Neural progenitor cell (in vitro differentiated cells): ENCODE results near the gene STAT5B. TPM values are rescaled to one million over a fixed set of nuclear protein-coding genes. Genes with fewer than 3 reads are reported as not detected.

Experiments
- DNase-seq: peaks from one replicate; pipeline ENCODE4 v3.0.0-alpha.2; 2016; ENCODE audit warnings: low spot score
- H2AFZ ChIP-seq: fragments of 200-600 bp; sonication (generic); replicated peaks from 2 replicates; pipeline ENCODE4 v1.6.1; 2016; ENCODE audit warnings: antibody characterized with exemption
- H3F3A ChIP-seq: fragments of 200-600 bp; sonication (generic); 2 replicates; pipeline ENCODE4 v1.6.1; 2016; ENCODE audit warnings: antibody characterized with exemption, low read depth
- H3K27ac ChIP-seq: fragments of 200-600 bp; sonication (generic); 2 replicates; pipeline ENCODE4 v1.5.1; 2016; ENCODE audit warnings: mild to moderate bottlenecking
- H3K27me3 ChIP-seq: fragments of 200-600 bp; sonication (generic); 2 replicates; pipeline ENCODE4 v1.6.1; 2016; ENCODE audit warnings: mild to moderate bottlenecking, moderate library complexity
- H3K36me3 ChIP-seq: fragments of 200-600 bp; sonication (generic); 2 replicates; pipeline ENCODE4 v1.5.1; 2016
- H3K4me1 ChIP-seq: fragments of 200-600 bp; sonication (generic); 2 replicates; pipeline ENCODE4 v1.6.1; 2016; ENCODE audit warnings: mixed run types
- H3K4me2 ChIP-seq: fragments of 200-600 bp; sonication (generic); 2 replicates; pipeline ENCODE4 v1.6.1; 2016
- H3K4me3 ChIP-seq: fragments of 200-600 bp; sonication (generic); 2 replicates; pipeline ENCODE4 v1.5.1; 2016
- H3K79me2 ChIP-seq: fragments of 200-600 bp; sonication (generic); 2 replicates; pipeline ENCODE4 v1.6.1; 2016; ENCODE audit warnings: low read depth
- H3K9ac ChIP-seq: fragments of 200-600 bp; sonication (generic); 2 replicates; pipeline ENCODE4 v1.6.1; 2016
- H3K9me3 ChIP-seq: fragments of 200-600 bp; sonication (generic); 2 replicates; pipeline ENCODE4 v1.5.1; 2016; ENCODE audit warnings: low read depth
- H4K20me1 ChIP-seq: fragments of 200-600 bp; sonication (generic); 2 replicates; pipeline ENCODE4 v1.6.1; 2016; ENCODE audit warnings: low read depth
- H3K27ac Mint-ChIP-seq: 3 replicates; pipeline ENCODE4 v1.8.0; 2021; ENCODE audit warnings: mixed read lengths
- H3K27me3 Mint-ChIP-seq: 2 replicates; pipeline ENCODE4 v1.8.0; 2022; ENCODE audit warnings: low read depth, mild to moderate bottlenecking, inconsistent platforms, moderate library complexity, mixed read lengths; ENCODE audit not compliant: insufficient read depth
- H3K36me3 Mint-ChIP-seq: 3 replicates; pipeline ENCODE4 v1.8.0; 2021; ENCODE audit warnings: mixed read lengths
- H3K4me1 Mint-ChIP-seq: 3 replicates; pipeline ENCODE4 v1.8.0; 2021; ENCODE audit warnings: mixed read lengths
- H3K4me3 Mint-ChIP-seq: 3 replicates; pipeline ENCODE4 v1.8.0; 2021; ENCODE audit warnings: mild to moderate bottlenecking, moderate library complexity, mixed read lengths
- H3K9me3 Mint-ChIP-seq: 3 replicates; pipeline ENCODE4 v1.8.0; 2020; ENCODE audit warnings: mixed read lengths
- CTCF ChIP-seq: fragments of 200-600 bp; sonication (generic); IDR thresholded peaks from 2 replicates; pipeline ENCODE4 v1.5.1; 2017; ENCODE audit warnings: antibody characterized with exemption, mild to moderate bottlenecking
- EZH2 ChIP-seq: fragments of 200-600 bp; sonication (generic); IDR thresholded peaks from 2 replicates; pipeline ENCODE4 v1.6.1; 2017; ENCODE audit warnings: antibody characterized with exemption, mild to moderate bottlenecking, moderate library complexity
- EZH2phosphoT487 ChIP-seq: fragments of 200-600 bp; sonication (generic); IDR thresholded peaks from 2 replicates; pipeline ENCODE4 v1.6.1; 2017; ENCODE audit warnings: antibody characterized with exemption
- total RNA-seq: library from RNA; depleted of rRNA; stranded (reverse); fragments of >200 nt; gene quantifications from 2 replicates; pipeline ENCODE4 v1.2.3, GENCODE V29; 2015; ENCODE audit warnings: low replicate concordance

STAT5B gene
- total RNA-seq, 1 donor from 2014 or later = 96.4 TPM

GRCh38 chr17:42316755-42317154, 40.6 kb upstream of the STAT5B start:
- peaks cover 16% of the 10 kb centered on the region for H3K36me3 Mint-ChIP-seq
- Histone ChIP-seq H3K4me3 (no peak overlapping the region), H3K4me1 (peaks cover 11% of the 10 kb centered on the region), H3K9me3 (no peaks in the 10 kb centered on the region), H3K36me3 (no peaks in the 10 kb centered on the region), H3K9ac (no peak overlapping the region), H3K79me2 (no peaks in the 10 kb centered on the region), H3F3A (peaks cover 22% of the 10 kb centered on the region), H4K20me1 (no peaks in the 10 kb centered on the region), H3K27me3 (no peaks in the 10 kb centered on the region), H2AFZ (no peak overlapping the region), H3K27ac (no peak overlapping the region), H3K4me2 (no peak overlapping the region)
- no peak for TF ChIP-seq EZH2phosphoT487
- no peak for TF ChIP-seq CTCF
- TF ChIP-seq EZH2 = no peak
- H3K27me3 Mint-ChIP-seq = no peaks in the 10 kb centered on the region
- H3K4me3 Mint-ChIP-seq = no peak overlapping the region
- peaks cover 14% of the 10 kb centered on the region for H3K4me1 Mint-ChIP-seq
- DNase-seq = no peak
- no peaks in the 10 kb centered on the region for H3K9me3 Mint-ChIP-seq
- H3K27ac Mint-ChIP-seq = no peak overlapping the region

- DNase-seq = no peak
- Histone ChIP-seq H3K27ac (no peak overlapping the region), H3F3A (peaks cover 33% of the 10 kb centered on the region), H2AFZ (no peak overlapping the region), H3K9ac (no peak overlapping the region), H3K9me3 (no peaks in the 10 kb centered on the region), H3K79me2 (no peaks in the 10 kb centered on the region), H3K4me3 (no peak overlapping the region), H3K4me2 (no peak overlapping the region), H3K4me1 (peaks cover 21% of the 10 kb centered on the region), H4K20me1 (no peaks in the 10 kb centered on the region), H3K36me3 (no peaks in the 10 kb centered on the region), H3K27me3 (no peaks in the 10 kb centered on the region)
- peaks cover 26% of the 10 kb centered on the region for H3K4me1 Mint-ChIP-seq
- TF ChIP-seq CTCF (no peak), EZH2 (no peak)
- H3K4me3 Mint-ChIP-seq = no peak overlapping the region
- no peaks in the 10 kb centered on the region for H3K27me3 Mint-ChIP-seq
- H3K27ac Mint-ChIP-seq = no peak overlapping the region
- H3K36me3 Mint-ChIP-seq = peaks cover 16% of the 10 kb centered on the region
- H3K9me3 Mint-ChIP-seq = no peaks in the 10 kb centered on the region
These were observed 39.4 kb upstream of the STAT5B start for GRCh38 chr17:42315402-42316156.

- H3K9me3 Mint-ChIP-seq = no peaks in the 10 kb centered on the region
- Histone ChIP-seq H3K9ac (no peak overlapping the region), H3K27me3 (no peaks in the 10 kb centered on the region), H3K36me3 (no peaks in the 10 kb centered on the region), H3K4me1 (peaks cover 25% of the 10 kb centered on the region), H4K20me1 (no peaks in the 10 kb centered on the region), H3K4me2 (no peak overlapping the region), H3K4me3 (no peak overlapping the region), H3K79me2 (no peaks in the 10 kb centered on the region), H2AFZ (no peak overlapping the region), H3K27ac (no peak overlapping the region), H3F3A (peaks cover 36% of the 10 kb centered on the region), H3K9me3 (no peaks in the 10 kb centered on the region)
- no peak overlapping the region for H3K27ac Mint-ChIP-seq
- peaks cover 16% of the 10 kb centered on the region for H3K36me3 Mint-ChIP-seq
- no peak overlapping the region for H3K4me3 Mint-ChIP-seq
- TF ChIP-seq CTCF (no peak), EZH2phosphoT487 (no peak), EZH2 (no peak)
- no peaks in the 10 kb centered on the region for H3K27me3 Mint-ChIP-seq
- no peak for DNase-seq
- peaks cover 33% of the 10 kb centered on the region for H3K4me1 Mint-ChIP-seq
These were observed 37.8 kb upstream of the STAT5B start for GRCh38 chr17:42313773-42314566.
